B cell (primary cell): ENCODE measurements around the gene SMAP2. TPM values are rescaled to one million over a fixed set of nuclear protein-coding genes. Genes with fewer than 3 reads are reported as not detected.
A peak's percentile ranks its signal among the peaks of the same experiment; 100 is the strongest.

Experiments used
- ATAC-seq: fragments of 200-7000 bp; cut with Tn5 transposase; one replicate; pipeline ENCODE4 v1.10.0; 2021; ENCODE audit warnings: low read depth, mild to moderate bottlenecking, moderate number of reproducible peaks, moderate library complexity
- CTCF ChIA-PET: fragments of 350-600 bp; sonication (Branson Sonifier 250); formaldehyde crosslinking; loops from one replicate; lab custom pipeline; 2021; ENCODE audit warnings: antibody characterized with exemption, inconsistent platforms; lab: Charles Lee
- POLR2A ChIA-PET: fragments of 350-600 bp; sonication (Branson Sonifier 250); formaldehyde crosslinking; loops from one replicate; lab custom pipeline; 2021; ENCODE audit warnings: antibody characterized with exemption; lab: Charles Lee
- DNase-seq: peaks from one replicate; pipeline ENCODE4 v3.0.0; 2013
- H2AFZ ChIP-seq: 2 replicates; pipeline ENCODE4 v1.6.1; 2012; ENCODE audit warnings: mild to moderate bottlenecking, low read depth, low read length; ENCODE audit not compliant: insufficient read depth, poor library complexity, severe bottlenecking
- H3K27ac ChIP-seq, 2 donors: 1 replicate in 1 of 2; 2 replicates in 1 of 2; pipeline ENCODE4 v1.5.1; 2012 to 2013; ENCODE audit warnings: low read length in 2 of 2, mild to moderate bottlenecking in 2 of 2, moderate library complexity in 1 of 2
- H3K27me3 ChIP-seq, 4 experiments: fragments of 200-600 bp in 1 of 4; sonication (generic) in 1 of 4; replicated peaks in 1 of 4; 1 replicate in 2 of 4; 2 replicates in 2 of 4; pipeline versions ENCODE4 v1.6.1 to v1.7.0; 2013 to 2016; ENCODE audit warnings: low read length in 3 of 4, mild to moderate bottlenecking in 2 of 4, mixed read lengths in 1 of 4, moderate library complexity in 1 of 4; ENCODE audit not compliant: insufficient read depth in 4 of 4, control insufficient read depth in 3 of 4; ENCODE audit errors: control extremely low read depth in 1 of 4
- H3K36me3 ChIP-seq, 2 experiments: replicated peaks in 1 of 2; 1 replicate in 1 of 2; 2 replicates in 1 of 2; pipeline versions ENCODE4 v1.6.1 to v1.7.1; 2013; ENCODE audit warnings: low read length in 1 of 2; ENCODE audit not compliant: insufficient read depth in 2 of 2, control insufficient read depth in 1 of 2; ENCODE audit errors: control extremely low read depth in 1 of 2, extremely low read depth in 1 of 2
- H3K4me1 ChIP-seq, 2 donors: fragments of 200-600 bp in 1 of 2; sonication (generic) in 1 of 2; 1 replicate in 1 of 2; 2 replicates in 1 of 2; pipeline versions ENCODE4 v1.5.1 to v1.6.1; 2013 to 2017; ENCODE audit warnings: low read length in 2 of 2; ENCODE audit not compliant: control insufficient read depth in 2 of 2, insufficient read depth in 2 of 2
- H3K4me2 ChIP-seq: replicated peaks from 2 replicates; pipeline ENCODE3; 2012; ENCODE audit warnings: mild to moderate bottlenecking, low read depth, low read length; ENCODE audit not compliant: poor library complexity, severe bottlenecking
- H3K4me3 ChIP-seq, 5 experiments: fragments of 200-600 bp in 1 of 5; sonication (generic) in 1 of 5; 1 replicate in 3 of 5; 2 replicates in 2 of 5; pipeline versions ENCODE4 v1.5.1 to v1.7.0; 2011 to 2016; ENCODE audit warnings: low read length in 4 of 5, mild to moderate bottlenecking in 4 of 5, low read depth in 2 of 5, control low read depth in 1 of 5, moderate library complexity in 1 of 5; ENCODE audit not compliant: insufficient read depth in 1 of 5; ENCODE audit errors: control extremely low read depth in 1 of 5, extremely low read depth in 1 of 5
- H3K79me2 ChIP-seq: fragments of 200-600 bp; sonication (generic); one replicate; pipeline ENCODE4 v1.6.0; 2016; ENCODE audit warnings: low read length; ENCODE audit not compliant: control insufficient read depth, insufficient read depth
- H3K9ac ChIP-seq: fragments of 200-600 bp; sonication (generic); 2 replicates; pipeline ENCODE4 v1.6.1; 2017; ENCODE audit warnings: mild to moderate bottlenecking, low read length, moderate library complexity
- H3K9me3 ChIP-seq, 3 donors: one replicate each; pipeline versions ENCODE4 v1.6.1 to v1.7.1; 2013; ENCODE audit warnings: low read length in 2 of 3; ENCODE audit not compliant: control insufficient read depth in 2 of 3, insufficient read depth in 1 of 3; ENCODE audit errors: control extremely low read depth in 1 of 3
- H4K20me1 ChIP-seq: 2 replicates; pipeline ENCODE4 v1.6.0; 2012; ENCODE audit warnings: mild to moderate bottlenecking, low read length; ENCODE audit not compliant: insufficient read depth, control insufficient read depth, poor library complexity, severe bottlenecking
- H3K27ac Mint-ChIP-seq: one replicate; pipeline ENCODE4 v1.8.0; 2021; ENCODE audit warnings: mixed read lengths
- H3K27me3 Mint-ChIP-seq: one replicate; pipeline ENCODE4 v1.8.0; 2021; ENCODE audit warnings: mixed read lengths
- H3K4me1 Mint-ChIP-seq: one replicate; pipeline ENCODE4 v1.8.0; 2021; ENCODE audit warnings: mixed read lengths
- H3K4me3 Mint-ChIP-seq: one replicate; pipeline ENCODE4 v1.8.0; 2021; ENCODE audit warnings: mixed read lengths
- H3K9me3 Mint-ChIP-seq: one replicate; pipeline ENCODE4 v1.8.0; 2022; ENCODE audit warnings: mixed read lengths; ENCODE audit not compliant: insufficient read depth
- EZH2 ChIP-seq: IDR thresholded peaks from 2 replicates; pipeline ENCODE4 v1.6.1; 2012; ENCODE audit warnings: borderline replicate concordance, low read depth, mild to moderate bottlenecking, moderate library complexity, low read length; ENCODE audit not compliant: insufficient read depth, poor library complexity, severe bottlenecking
- WGBS: methylation state at CpG from one replicate; pipeline ENCODE4 v1.1.5; 2013; ENCODE audit warnings: missing lambda C conversion rate; ENCODE audit not compliant: insufficient coverage; 5-methylcytosine and 5-hydroxymethylcytosine counted together
- intact Hi-C: fragments of 100-400 bp; cut with micrococcal nuclease; formaldehyde crosslinking; loops from one replicate; pipeline ENCODE4 v1.10.0; 2022
- polyA plus RNA-seq: library from polyadenylated mRNA; depleted of rRNA; stranded (reverse); fragments of >200 nt; gene quantifications from 2 replicates; pipeline ENCODE4 v1.2.3, GENCODE V29; 2012
- total RNA-seq, 2 donors: library from RNA; stranded (reverse); fragments of 120-200 nt in 1 of 2; gene quantifications; 1 replicate in 1 of 2; 2 replicates in 1 of 2; pipeline versions ENCODE4 v1.2.3 to v1.2.4, GENCODE V29; 2013 to 2022
- TF ChIP-seq, protein P1 (sequence below): fragments of 200-600 bp; IDR thresholded peaks from one replicate; pipeline ENCODE4 v1.8.0; 2022; ENCODE audit warnings: antibody characterized with exemption, mild to moderate bottlenecking

Gene SMAP2
- total and polyA plus RNA-seq, 2 donors (not counting 1 experiment from before 2014, with no cell fraction given), result 275 to 305 TPM

DNA sequence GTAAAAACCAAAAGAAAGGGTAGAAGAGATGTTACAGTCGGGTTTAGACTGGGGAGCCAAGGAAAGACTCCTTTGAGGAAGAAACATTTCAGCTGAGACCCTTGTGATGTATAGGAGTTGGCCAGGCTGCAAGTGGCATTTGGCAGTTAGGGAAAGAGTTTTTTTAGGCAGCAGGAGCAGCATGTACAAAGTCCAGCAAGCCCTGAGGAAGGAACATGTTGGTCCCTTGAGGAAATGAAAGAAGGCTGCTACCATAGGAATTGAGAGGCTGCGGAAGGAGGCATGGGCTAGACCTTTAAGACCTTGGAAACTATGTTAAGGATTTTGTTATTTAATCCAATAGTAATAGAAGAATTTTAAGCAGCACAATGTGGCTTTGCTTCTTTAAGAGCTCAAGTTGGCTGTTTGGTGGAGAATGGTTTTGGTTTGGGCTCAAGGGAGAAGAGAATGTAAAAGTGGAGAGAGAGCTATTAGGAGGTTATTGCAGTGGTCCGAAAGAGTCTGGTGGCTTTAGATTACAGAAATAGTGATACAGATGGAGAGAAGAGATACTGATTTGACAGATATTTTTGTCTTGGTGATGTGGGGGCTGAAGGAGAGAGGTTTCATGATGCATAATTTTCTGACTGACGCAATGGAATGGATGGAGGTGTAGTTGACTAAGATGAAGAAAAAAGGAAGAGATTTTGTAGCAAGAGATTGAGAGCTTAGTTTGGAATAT lies 26.6 kb downstream of the SMAP2 start:
- Histone ChIP-seq H3K4me2 (peak overlapping the region; percentile 68), H3K9me3 (no peaks in the 10 kb centered on the region), H3K4me1 (peaks cover 96 to 97% of the 10 kb centered on the region in 2 donors), H3K79me2 (peaks cover 100% of the 10 kb centered on the region), H4K20me1 (peaks cover 1% of the 10 kb centered on the region), H3K27me3 (no peaks in the 10 kb centered on the region), H3K36me3 (peaks cover 0 to 27% of the 10 kb centered on the region in 2 experiments), H3K9ac (peak overlapping the region; percentile 50), H2AFZ (no peak overlapping the region), H3K27ac (peak overlapping the region; percentile 55 to 100), H3K4me3 (peak overlapping the region in 2 of 5 experiments; percentile 18 to 49)
- TF ChIP-seq EZH2, result no peak
- TF ChIP-seq, protein P1, sequence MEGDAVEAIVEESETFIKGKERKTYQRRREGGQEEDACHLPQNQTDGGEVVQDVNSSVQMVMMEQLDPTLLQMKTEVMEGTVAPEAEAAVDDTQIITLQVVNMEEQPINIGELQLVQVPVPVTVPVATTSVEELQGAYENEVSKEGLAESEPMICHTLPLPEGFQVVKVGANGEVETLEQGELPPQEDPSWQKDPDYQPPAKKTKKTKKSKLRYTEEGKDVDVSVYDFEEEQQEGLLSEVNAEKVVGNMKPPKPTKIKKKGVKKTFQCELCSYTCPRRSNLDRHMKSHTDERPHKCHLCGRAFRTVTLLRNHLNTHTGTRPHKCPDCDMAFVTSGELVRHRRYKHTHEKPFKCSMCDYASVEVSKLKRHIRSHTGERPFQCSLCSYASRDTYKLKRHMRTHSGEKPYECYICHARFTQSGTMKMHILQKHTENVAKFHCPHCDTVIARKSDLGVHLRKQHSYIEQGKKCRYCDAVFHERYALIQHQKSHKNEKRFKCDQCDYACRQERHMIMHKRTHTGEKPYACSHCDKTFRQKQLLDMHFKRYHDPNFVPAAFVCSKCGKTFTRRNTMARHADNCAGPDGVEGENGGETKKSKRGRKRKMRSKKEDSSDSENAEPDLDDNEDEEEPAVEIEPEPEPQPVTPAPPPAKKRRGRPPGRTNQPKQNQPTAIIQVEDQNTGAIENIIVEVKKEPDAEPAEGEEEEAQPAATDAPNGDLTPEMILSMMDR, result no peak
- H3K9me3 Mint-ChIP-seq, result no peaks in the 10 kb centered on the region
- H3K4me1 Mint-ChIP-seq, result peaks cover 86% of the 10 kb centered on the region
- H3K27me3 Mint-ChIP-seq, result no peaks in the 10 kb centered on the region
- intact Hi-C loops, result loop anchor here (1.0 to 10.0 kb wide), 2 partner anchors 15 to 145 kb away; partner anchors contain the start of gene ZMPSTE24
- peak overlapping the region; percentile 73 for H3K4me3 Mint-ChIP-seq
- WGBS, result 59% methylated on average over 2 of the region's 4 CpGs
- H3K27ac Mint-ChIP-seq, result peak overlapping the region; percentile 88
- ATAC-seq (peak; percentile 40), DNase-seq (peak; percentile 58)
- ChIA-PET POLR2A (interaction anchor here (0.7 to 3.0 kb wide), 7 partner anchors 11 to 266 kb away, joined by 3 to 25 read pairs (median 5); partner anchors contain the start of genes SMAP2 and ZFP69B), CTCF (interaction anchor here (0.5 to 11.7 kb wide), 19 partner anchors 9 to 416 kb away, joined by 3 to 304 read pairs (median 3); partner anchors contain the start of gene SMAP2)
